B cell (primary cell): ENCODE results near the gene USP48. TPM values are rescaled to one million over a fixed set of nuclear protein-coding genes. Genes with fewer than 3 reads are reported as not detected.
A peak's percentile ranks its signal among the peaks of the same experiment; 100 is the strongest.

Experiments
- ATAC-seq: fragments of 200-7000 bp; cut with Tn5 transposase; one replicate; pipeline ENCODE4 v1.10.0; 2021; ENCODE audit warnings: low read depth, mild to moderate bottlenecking, moderate number of reproducible peaks, moderate library complexity
- CTCF ChIA-PET: fragments of 350-600 bp; sonication (Branson Sonifier 250); formaldehyde crosslinking; loops from one replicate; lab custom pipeline; 2021; ENCODE audit warnings: antibody characterized with exemption, inconsistent platforms; lab: Charles Lee
- POLR2A ChIA-PET: fragments of 350-600 bp; sonication (Branson Sonifier 250); formaldehyde crosslinking; loops from one replicate; lab custom pipeline; 2021; ENCODE audit warnings: antibody characterized with exemption; lab: Charles Lee
- DNase-seq: peaks from one replicate; pipeline ENCODE4 v3.0.0; 2013
- H2AFZ ChIP-seq: 2 replicates; pipeline ENCODE4 v1.6.1; 2012; ENCODE audit warnings: mild to moderate bottlenecking, low read depth, low read length; ENCODE audit not compliant: insufficient read depth, poor library complexity, severe bottlenecking
- H3K27ac ChIP-seq, 2 donors: 1 replicate in 1 of 2; 2 replicates in 1 of 2; pipeline ENCODE4 v1.5.1; 2012 to 2013; ENCODE audit warnings: low read length in 2 of 2, mild to moderate bottlenecking in 2 of 2, moderate library complexity in 1 of 2
- H3K27me3 ChIP-seq, 4 experiments: fragments of 200-600 bp in 1 of 4; sonication (generic) in 1 of 4; replicated peaks in 1 of 4; 1 replicate in 2 of 4; 2 replicates in 2 of 4; pipeline versions ENCODE4 v1.6.1 to v1.7.0; 2013 to 2016; ENCODE audit warnings: low read length in 3 of 4, mild to moderate bottlenecking in 2 of 4, mixed read lengths in 1 of 4, moderate library complexity in 1 of 4; ENCODE audit not compliant: insufficient read depth in 4 of 4, control insufficient read depth in 3 of 4; ENCODE audit errors: control extremely low read depth in 1 of 4
- H3K36me3 ChIP-seq, 2 experiments: replicated peaks in 1 of 2; 1 replicate in 1 of 2; 2 replicates in 1 of 2; pipeline versions ENCODE4 v1.6.1 to v1.7.1; 2013; ENCODE audit warnings: low read length in 1 of 2; ENCODE audit not compliant: insufficient read depth in 2 of 2, control insufficient read depth in 1 of 2; ENCODE audit errors: control extremely low read depth in 1 of 2, extremely low read depth in 1 of 2
- H3K4me1 ChIP-seq, 2 donors: fragments of 200-600 bp in 1 of 2; sonication (generic) in 1 of 2; 1 replicate in 1 of 2; 2 replicates in 1 of 2; pipeline versions ENCODE4 v1.5.1 to v1.6.1; 2013 to 2017; ENCODE audit warnings: low read length in 2 of 2; ENCODE audit not compliant: control insufficient read depth in 2 of 2, insufficient read depth in 2 of 2
- H3K4me2 ChIP-seq: replicated peaks from 2 replicates; pipeline ENCODE3; 2012; ENCODE audit warnings: mild to moderate bottlenecking, low read depth, low read length; ENCODE audit not compliant: poor library complexity, severe bottlenecking
- H3K4me3 ChIP-seq, 5 experiments: fragments of 200-600 bp in 1 of 5; sonication (generic) in 1 of 5; 1 replicate in 3 of 5; 2 replicates in 2 of 5; pipeline versions ENCODE4 v1.5.1 to v1.7.0; 2011 to 2016; ENCODE audit warnings: low read length in 4 of 5, mild to moderate bottlenecking in 4 of 5, low read depth in 2 of 5, control low read depth in 1 of 5, moderate library complexity in 1 of 5; ENCODE audit not compliant: insufficient read depth in 1 of 5; ENCODE audit errors: control extremely low read depth in 1 of 5, extremely low read depth in 1 of 5
- H3K79me2 ChIP-seq: fragments of 200-600 bp; sonication (generic); one replicate; pipeline ENCODE4 v1.6.0; 2016; ENCODE audit warnings: low read length; ENCODE audit not compliant: control insufficient read depth, insufficient read depth
- H3K9ac ChIP-seq: fragments of 200-600 bp; sonication (generic); 2 replicates; pipeline ENCODE4 v1.6.1; 2017; ENCODE audit warnings: mild to moderate bottlenecking, low read length, moderate library complexity
- H3K9me3 ChIP-seq, 3 donors: one replicate each; pipeline versions ENCODE4 v1.6.1 to v1.7.1; 2013; ENCODE audit warnings: low read length in 2 of 3; ENCODE audit not compliant: control insufficient read depth in 2 of 3, insufficient read depth in 1 of 3; ENCODE audit errors: control extremely low read depth in 1 of 3
- H4K20me1 ChIP-seq: 2 replicates; pipeline ENCODE4 v1.6.0; 2012; ENCODE audit warnings: mild to moderate bottlenecking, low read length; ENCODE audit not compliant: insufficient read depth, control insufficient read depth, poor library complexity, severe bottlenecking
- H3K27ac Mint-ChIP-seq: one replicate; pipeline ENCODE4 v1.8.0; 2021; ENCODE audit warnings: mixed read lengths
- H3K27me3 Mint-ChIP-seq: one replicate; pipeline ENCODE4 v1.8.0; 2021; ENCODE audit warnings: mixed read lengths
- H3K4me1 Mint-ChIP-seq: one replicate; pipeline ENCODE4 v1.8.0; 2021; ENCODE audit warnings: mixed read lengths
- H3K4me3 Mint-ChIP-seq: one replicate; pipeline ENCODE4 v1.8.0; 2021; ENCODE audit warnings: mixed read lengths
- H3K9me3 Mint-ChIP-seq: one replicate; pipeline ENCODE4 v1.8.0; 2022; ENCODE audit warnings: mixed read lengths; ENCODE audit not compliant: insufficient read depth
- CTCF ChIP-seq: fragments of 200-600 bp; IDR thresholded peaks from one replicate; pipeline ENCODE4 v1.8.0; 2022; ENCODE audit warnings: antibody characterized with exemption, mild to moderate bottlenecking
- EZH2 ChIP-seq: IDR thresholded peaks from 2 replicates; pipeline ENCODE4 v1.6.1; 2012; ENCODE audit warnings: borderline replicate concordance, low read depth, mild to moderate bottlenecking, moderate library complexity, low read length; ENCODE audit not compliant: insufficient read depth, poor library complexity, severe bottlenecking
- WGBS: methylation state at CpG from one replicate; pipeline ENCODE4 v1.1.5; 2013; ENCODE audit warnings: missing lambda C conversion rate; ENCODE audit not compliant: insufficient coverage; 5-methylcytosine and 5-hydroxymethylcytosine counted together
- intact Hi-C: fragments of 100-400 bp; cut with micrococcal nuclease; formaldehyde crosslinking; loops from one replicate; pipeline ENCODE4 v1.10.0; 2022
- polyA plus RNA-seq: library from polyadenylated mRNA; depleted of rRNA; stranded (reverse); fragments of >200 nt; gene quantifications from 2 replicates; pipeline ENCODE4 v1.2.3, GENCODE V29; 2012
- total RNA-seq, 2 donors: library from RNA; stranded (reverse); fragments of 120-200 nt in 1 of 2; gene quantifications; 1 replicate in 1 of 2; 2 replicates in 1 of 2; pipeline versions ENCODE4 v1.2.3 to v1.2.4, GENCODE V29; 2013 to 2022

USP48 gene
- total and polyA plus RNA-seq, 2 donors (not counting 1 experiment from before 2014, with no cell fraction given) = 21.2 to 135 TPM

GRCh38 chr1:21823980-21824702 lies 41.2 kb upstream of the USP48 start:
- ATAC-seq (no peak), DNase-seq (no peak)
- Mint-ChIP-seq H3K9me3 (no peaks in the 10 kb centered on the region), H3K27me3 (no peaks in the 10 kb centered on the region), H3K27ac (no peak overlapping the region), H3K4me1 (peaks cover 3% of the 10 kb centered on the region), H3K4me3 (no peak overlapping the region)
- 90% methylated on average over 15 of the region's 22 CpGs for WGBS
- Histone ChIP-seq H3K79me2 (no peaks in the 10 kb centered on the region), H3K4me3 (no peak overlapping the region), H3K9ac (no peak overlapping the region), H3K27ac (no peak overlapping the region), H3K27me3 (no peaks in the 10 kb centered on the region), H2AFZ (peak overlapping the region; percentile 10), H3K9me3 (peaks cover 0 to 2% (median 0%) of the 10 kb centered on the region in 3 donors), H3K36me3 (no peaks in the 10 kb centered on the region), H3K4me1 (no peaks in the 10 kb centered on the region), H3K4me2 (no peak overlapping the region), H4K20me1 (no peaks in the 10 kb centered on the region)
- ChIA-PET CTCF (no interaction called here), POLR2A (interaction anchor here (0.6 kb wide), 1 partner anchor 672 kb away, joined by 7 read pairs; no protein-coding TSS in a partner anchor)
- no peak for TF ChIP-seq CTCF
- no peak for TF ChIP-seq EZH2
- intact Hi-C loops = no loop called here

GRCh38 chr1:21823206-21823979 lies 40.4 kb upstream of the USP48 start:
- no peak overlapping the region for H3K4me2 ChIP-seq
- H3K36me3 ChIP-seq = no peaks in the 10 kb centered on the region
- H3K27me3 ChIP-seq = no peaks in the 10 kb centered on the region
- Mint-ChIP-seq H3K4me1 (peaks cover 6% of the 10 kb centered on the region), H3K4me3 (no peak overlapping the region), H3K9me3 (no peaks in the 10 kb centered on the region), H3K27ac (no peak overlapping the region), H3K27me3 (no peaks in the 10 kb centered on the region)
- TF ChIP-seq EZH2 (no peak), CTCF (no peak)
- DNase-seq (no peak), ATAC-seq (no peak)
- no peaks in the 10 kb centered on the region for H4K20me1 ChIP-seq
- H3K27ac ChIP-seq = no peak overlapping the region
- H3K79me2 ChIP-seq = no peaks in the 10 kb centered on the region
- peaks cover 0 to 5% (median 0%) of the 10 kb centered on the region in 3 donors for H3K9me3 ChIP-seq
- peak overlapping the region; percentile 10 for H2AFZ ChIP-seq
- 63% methylated on average over 41 of the region's 44 CpGs for WGBS
- no peak overlapping the region for H3K9ac ChIP-seq
- POLR2A ChIA-PET = no interaction called here
- H3K4me3 ChIP-seq = no peak overlapping the region
- H3K4me1 ChIP-seq = no peaks in the 10 kb centered on the region
- CTCF ChIA-PET = no interaction called here
- intact Hi-C loops = no loop called here
